ENCODE measurements around the gene TULP1.

Gene TULP1

GRCh38 chr6:35448191-35448590 lies 64.5 kb downstream of the TULP1 start:
- no peak overlapping the region for H3K4me3 ChIP-seq (ENCODE audit: control insufficient read depth, low read depth, low read length)
- no peak for DNase-seq (ENCODE audit: low read depth)
- TF ChIP-seq CTCF (conservative IDR thresholded peaks at IDR 0.05; ENCODE audit: control insufficient read depth, insufficient read depth, low read depth, low read length), result no peak

All from fibroblast of mammary gland (primary cell).